HepG2 (cell line): ENCODE measurements around the gene TBXA2R.

Source experiments
- ARNT ChIP-seq: fragments of 450-650 bp; IDR thresholded peaks from 2 replicates; pipeline ENCODE4 v1.6.1; 2017
- BCL3 ChIP-seq: sonication (generic); formaldehyde crosslinking; IDR thresholded peaks from 2 replicates; pipeline ENCODE4 v1.5.1; 2020; ENCODE audit warnings: mild to moderate bottlenecking, missing genetic modification reagents, moderate library complexity
- CEBPZ ChIP-seq: IDR thresholded peaks from 2 replicates; pipeline ENCODE4 v1.6.1; 2012; ENCODE audit warnings: low read length, improper control_type of control experiment
- EP300 ChIP-seq, 3 experiments: sonication (generic) in 1 of 3; formaldehyde crosslinking in 1 of 3; IDR thresholded peaks; 2 replicates each; pipeline versions ENCODE4 v1.5.1 to v1.6.1; 2011 to 2020; ENCODE audit warnings: low read depth in 2 of 3, low read length in 2 of 3, borderline replicate concordance in 1 of 3, improper control_type of control experiment in 1 of 3, mild to moderate bottlenecking in 1 of 3, missing genetic modification reagents in 1 of 3, moderate library complexity in 1 of 3
- POLR2A ChIP-seq, 2 experiments: IDR thresholded peaks; 2 replicates each; pipeline ENCODE4 v1.6.1; 2011; ENCODE audit warnings: low read depth in 2 of 2, low read length in 2 of 2, mild to moderate bottlenecking in 1 of 2, moderate library complexity in 1 of 2; ENCODE audit not compliant: insufficient read depth in 1 of 2
- USF2 ChIP-seq, 2 experiments: sonication (generic) in 1 of 2; formaldehyde crosslinking in 1 of 2; IDR thresholded peaks; 2 replicates each; pipeline versions ENCODE4 v1.5.1 to v1.6.1; 2011 to 2020; ENCODE audit warnings: borderline replicate concordance in 1 of 2, low read depth in 1 of 2, low read length in 1 of 2, mild to moderate bottlenecking in 1 of 2, missing genetic modification reagents in 1 of 2, moderate library complexity in 1 of 2
- YY1 ChIP-seq: IDR thresholded peaks from 2 replicates; pipeline ENCODE4 v1.6.1; 2011; ENCODE audit warnings: low read length, low read depth, moderate library complexity, mild to moderate bottlenecking; ENCODE audit not compliant: insufficient read depth, insufficient replicate concordance
- ZNF136 ChIP-seq: sonication (generic); formaldehyde crosslinking; IDR thresholded peaks from 2 replicates; pipeline ENCODE4 v1.8.1; 2022; ENCODE audit warnings: low read depth, mild to moderate bottlenecking, moderate library complexity, missing genetic modification reagents

- no peak for TF ChIP-seq CEBPZ
- no peak for TF ChIP-seq BCL3 (CRISPR knock-in tag)
- TF ChIP-seq ARNT: no peak
- no peak for TF ChIP-seq POLR2A (IDR thresholded peaks at IDR 0.05; ENCODE audit: insufficient read depth in 1 of 2, low read depth in 2 of 2, low read length in 2 of 2)
- TF ChIP-seq USF2 (IDR thresholded peaks at IDR 0.05; ENCODE audit: low read depth, low read length): no peak
- TF ChIP-seq USF2 (CRISPR knock-in tag; IDR thresholded peaks at IDR 0.05; ENCODE audit: borderline replicate concordance): no peak
- no peak for TF ChIP-seq YY1
- no peak for TF ChIP-seq EP300 (IDR thresholded peaks at IDR 0.05; ENCODE audit: low read depth in 2 of 2, low read length in 2 of 2)
- no peak for TF ChIP-seq EP300 (CRISPR knock-in tag; IDR thresholded peaks at IDR 0.05; ENCODE audit: borderline replicate concordance)
- TF ChIP-seq ZNF136: no peak
Observed at GRCh38 chr19:3546119-3546518, 60.6 kb downstream of the TBXA2R start.
